Activated CD8-positive, alpha-beta T cell treated with anti-CD3 and anti-CD28 coated beads for 36 hours (primary cell): ENCODE measurements around the gene TMEM37. TPM values are rescaled to one million over a fixed set of nuclear protein-coding genes. Genes with fewer than 3 reads are reported as not detected.

ENCODE experiments used
- ATAC-seq: fragments of 200-7000 bp; cut with Tn5 transposase; one replicate; pipeline ENCODE4 v1.10.0; 2021; ENCODE audit warnings: mild to moderate bottlenecking, moderate library complexity
- CTCF ChIA-PET: fragments of 350-600 bp; sonication (Branson Sonifier 250); formaldehyde crosslinking; loops from one replicate; lab custom pipeline; 2021; ENCODE audit warnings: antibody characterized with exemption; lab: Charles Lee
- POLR2A ChIA-PET: fragments of 350-600 bp; sonication (Branson Sonifier 250); formaldehyde crosslinking; loops from one replicate; lab custom pipeline; 2021; ENCODE audit warnings: antibody characterized with exemption; lab: Charles Lee
- DNase-seq: peaks from one replicate; pipeline ENCODE4 v3.0.0-alpha.2; 2020
- H3K27ac Mint-ChIP-seq: one replicate; pipeline ENCODE4 v1.8.0; 2021; ENCODE audit warnings: mild to moderate bottlenecking, mixed read lengths
- H3K27me3 Mint-ChIP-seq: one replicate; pipeline ENCODE4 v1.8.0; 2021; ENCODE audit warnings: mixed read lengths
- H3K36me3 Mint-ChIP-seq: one replicate; pipeline ENCODE4 v1.8.0; 2021; ENCODE audit warnings: low read depth, mixed read lengths
- H3K4me1 Mint-ChIP-seq: one replicate; pipeline ENCODE4 v1.8.0; 2021; ENCODE audit warnings: low read depth, mixed read lengths
- H3K4me3 Mint-ChIP-seq: one replicate; pipeline ENCODE4 v1.8.0; 2021; ENCODE audit warnings: mild to moderate bottlenecking, moderate library complexity, mixed read lengths
- H3K9me3 Mint-ChIP-seq: one replicate; pipeline ENCODE4 v1.8.0; 2021; ENCODE audit warnings: mixed read lengths
- CTCF ChIP-seq: fragments of 200-600 bp; IDR thresholded peaks from one replicate; pipeline ENCODE4 v1.8.0; 2022; ENCODE audit warnings: antibody characterized with exemption, mild to moderate bottlenecking
- intact Hi-C: fragments of 100-400 bp; cut with micrococcal nuclease; formaldehyde crosslinking; loops from one replicate; pipeline ENCODE4 v1.10.0; 2022
- total RNA-seq, 2 experiments: library from RNA; stranded (reverse); gene quantifications; one replicate each; pipeline ENCODE4 v1.2.3, GENCODE V29; 2021

Gene TMEM37
- total RNA-seq, 2 experiments from 2014 or later: not detected

GRCh38 chr2:119429225-119429981, 2.3 kb upstream of the TMEM37 start:
- Mint-ChIP-seq H3K4me3 (no peak overlapping the region), H3K9me3 (no peaks in the 10 kb centered on the region), H3K36me3 (no peaks in the 10 kb centered on the region), H3K4me1 (peaks cover 3% of the 10 kb centered on the region), H3K27ac (no peak overlapping the region), H3K27me3 (peaks cover 43% of the 10 kb centered on the region)
- TF ChIP-seq CTCF: no peak
- ATAC-seq (no peak), DNase-seq (no peak)
- CTCF ChIA-PET: interaction anchor here (1.0 kb wide), 1 partner anchor 21 kb away, joined by 4 read pairs; no protein-coding TSS in a partner anchor
- intact Hi-C loops: no loop called here
- POLR2A ChIA-PET: no interaction called here

- no peak for TF ChIP-seq CTCF
- Mint-ChIP-seq H3K4me1 (peaks cover 3% of the 10 kb centered on the region), H3K27ac (no peak overlapping the region), H3K36me3 (no peaks in the 10 kb centered on the region), H3K9me3 (no peaks in the 10 kb centered on the region), H3K27me3 (peaks cover 43% of the 10 kb centered on the region), H3K4me3 (no peak overlapping the region)
- intact Hi-C loops: no loop called here
- DNase-seq: no peak
- ATAC-seq: no peak
- ChIA-PET CTCF (no interaction called here), POLR2A (no interaction called here)
These were observed 1.6 kb upstream of the TMEM37 start for GRCh38 chr2:119430023-119430498.

- H3K27ac Mint-ChIP-seq: no peak overlapping the region
- peak overlapping the region; percentile 23 for H3K4me3 Mint-ChIP-seq
- peak; percentile 27 for ATAC-seq
- intact Hi-C loops: no loop called here
- no peaks in the 10 kb centered on the region for H3K36me3 Mint-ChIP-seq
- TF ChIP-seq CTCF: no peak
- no peak for DNase-seq
- CTCF ChIA-PET: no interaction called here
- POLR2A ChIA-PET: no interaction called here
- no peaks in the 10 kb centered on the region for H3K9me3 Mint-ChIP-seq
- peaks cover 31% of the 10 kb centered on the region for H3K27me3 Mint-ChIP-seq
- peaks cover 3% of the 10 kb centered on the region for H3K4me1 Mint-ChIP-seq
These were observed 559 bp downstream of the TMEM37 start for GRCh38 chr2:119431976-119432850.

DNA sequence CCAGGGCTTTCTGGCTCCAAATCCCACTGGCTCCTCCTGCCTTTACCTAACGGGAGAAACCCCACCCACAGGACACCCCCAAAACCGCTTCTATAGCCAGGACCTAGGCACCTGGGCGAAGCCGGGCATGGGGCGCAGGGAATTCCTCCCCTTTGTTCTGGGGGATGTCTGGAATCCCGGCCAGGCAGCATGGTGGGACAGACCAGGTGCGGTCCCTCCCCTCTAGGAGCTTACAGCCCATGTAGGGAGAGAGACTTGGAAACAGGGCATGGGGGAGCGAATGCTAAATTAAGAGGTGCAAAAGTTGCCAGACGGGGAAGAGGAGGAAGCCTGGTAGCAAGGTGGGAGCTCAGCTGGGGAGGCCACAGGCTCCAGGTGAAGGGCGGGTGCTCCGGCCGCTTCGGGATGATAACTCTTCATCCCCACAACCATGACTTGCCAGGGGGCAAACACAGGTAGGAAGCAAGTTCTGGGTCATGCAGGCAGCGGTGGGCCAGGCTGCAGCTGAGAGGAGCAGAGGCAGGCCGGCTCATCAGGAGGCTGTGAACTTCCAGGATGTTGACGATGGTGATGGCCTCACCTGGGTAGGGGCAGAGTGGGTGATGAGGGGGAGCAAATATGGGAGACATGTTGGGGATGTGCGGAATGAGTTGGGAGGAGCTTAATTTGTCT, 1.3 kb downstream of the TMEM37 start:
- ChIA-PET CTCF (interaction anchor here (1.7 kb wide), 1 partner anchor 44 kb away, joined by 6 read pairs; no protein-coding TSS in a partner anchor), POLR2A (no interaction called here)
- intact Hi-C loops: no loop called here
- DNase-seq (no peak), ATAC-seq (no peak)
- no peak for TF ChIP-seq CTCF
- H3K27me3 Mint-ChIP-seq: peaks cover 24% of the 10 kb centered on the region
- H3K36me3 Mint-ChIP-seq: no peaks in the 10 kb centered on the region
- no peak overlapping the region for H3K27ac Mint-ChIP-seq
- H3K4me3 Mint-ChIP-seq: no peak overlapping the region
- H3K4me1 Mint-ChIP-seq: peaks cover 3% of the 10 kb centered on the region
- H3K9me3 Mint-ChIP-seq: no peaks in the 10 kb centered on the region
